Upper lobe of right lung (tissue), 1 donor: ENCODE measurements around the gene NSG1. TPM values are rescaled to one million over a fixed set of nuclear protein-coding genes. Genes with fewer than 3 reads are reported as not detected.

Experiments used
- ATAC-seq: fragments of 200-7000 bp; cut with Tn5 transposase; one replicate; pipeline ENCODE4 v1.9.1; 2020; ENCODE audit warnings: mild to moderate bottlenecking, moderate library complexity
- DNase-seq: peaks from one replicate; pipeline ENCODE4 v3.0.0-alpha.2; 2020
- H3K27ac ChIP-seq: fragments of 200-600 bp; one replicate; pipeline ENCODE4 v1.8.0; 2022
- H3K27me3 ChIP-seq: fragments of 200-600 bp; one replicate; pipeline ENCODE4 v1.8.0; 2022; ENCODE audit warnings: mild to moderate bottlenecking
- H3K36me3 ChIP-seq: fragments of 200-600 bp; one replicate; pipeline ENCODE4 v1.8.0; 2022
- H3K4me1 ChIP-seq: fragments of 200-600 bp; one replicate; pipeline ENCODE4 v1.8.0; 2022
- H3K4me3 ChIP-seq: fragments of 200-600 bp; one replicate; pipeline ENCODE4 v1.8.0; 2022; ENCODE audit warnings: mild to moderate bottlenecking
- H3K9me3 ChIP-seq: fragments of 200-600 bp; one replicate; pipeline ENCODE4 v1.8.0; 2022
- intact Hi-C: fragments of 100-400 bp; cut with DNase I; formaldehyde crosslinking; loops from one replicate; pipeline ENCODE4 v1.11.0; 2022
- total RNA-seq: library from RNA; stranded (reverse); fragmentation: NEBNext Ultra II Directional; extraction: Animal tissue kit (Norgen Biotek cat#: 25700); gene quantifications from one replicate; pipeline ENCODE4 v1.2.1, GENCODE V29; 2021
- TF ChIP-seq, protein P1 (sequence below): fragments of 200-600 bp; IDR thresholded peaks from one replicate; pipeline ENCODE4 v1.8.0; 2022; ENCODE audit warnings: antibody characterized with exemption
- donor health status: DM: no; HTN: yes; CAD: no; lungs with severe emphysema.

Gene NSG1
- total RNA-seq, 1 donor from 2014 or later, result 1.5 TPM

DNA sequence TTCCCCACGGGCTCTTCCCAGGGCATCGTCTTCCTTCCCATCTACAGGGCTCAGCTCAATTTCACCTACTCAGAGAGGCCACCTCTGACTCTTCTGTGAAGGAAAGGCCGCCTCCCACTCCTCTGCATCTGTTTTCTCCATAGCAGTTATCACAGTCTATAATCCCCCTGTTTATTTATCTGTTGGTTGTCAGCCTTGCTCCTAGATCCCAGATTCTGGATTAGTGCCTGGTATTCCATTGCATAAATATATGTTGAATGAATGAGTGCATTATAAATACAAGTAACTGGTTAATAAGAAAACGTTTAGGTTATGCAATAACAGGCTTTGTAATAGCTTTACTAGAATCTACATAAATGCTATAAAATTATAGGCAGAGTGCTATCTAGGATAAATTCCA lies 52.9 kb downstream of the NSG1 start:
- H3K27ac ChIP-seq, result no peak overlapping the region
- peaks cover 30% of the 10 kb centered on the region for H3K36me3 ChIP-seq
- no peak overlapping the region for H3K4me3 ChIP-seq
- TF ChIP-seq, protein P1, sequence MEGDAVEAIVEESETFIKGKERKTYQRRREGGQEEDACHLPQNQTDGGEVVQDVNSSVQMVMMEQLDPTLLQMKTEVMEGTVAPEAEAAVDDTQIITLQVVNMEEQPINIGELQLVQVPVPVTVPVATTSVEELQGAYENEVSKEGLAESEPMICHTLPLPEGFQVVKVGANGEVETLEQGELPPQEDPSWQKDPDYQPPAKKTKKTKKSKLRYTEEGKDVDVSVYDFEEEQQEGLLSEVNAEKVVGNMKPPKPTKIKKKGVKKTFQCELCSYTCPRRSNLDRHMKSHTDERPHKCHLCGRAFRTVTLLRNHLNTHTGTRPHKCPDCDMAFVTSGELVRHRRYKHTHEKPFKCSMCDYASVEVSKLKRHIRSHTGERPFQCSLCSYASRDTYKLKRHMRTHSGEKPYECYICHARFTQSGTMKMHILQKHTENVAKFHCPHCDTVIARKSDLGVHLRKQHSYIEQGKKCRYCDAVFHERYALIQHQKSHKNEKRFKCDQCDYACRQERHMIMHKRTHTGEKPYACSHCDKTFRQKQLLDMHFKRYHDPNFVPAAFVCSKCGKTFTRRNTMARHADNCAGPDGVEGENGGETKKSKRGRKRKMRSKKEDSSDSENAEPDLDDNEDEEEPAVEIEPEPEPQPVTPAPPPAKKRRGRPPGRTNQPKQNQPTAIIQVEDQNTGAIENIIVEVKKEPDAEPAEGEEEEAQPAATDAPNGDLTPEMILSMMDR, result no peak
- no peaks in the 10 kb centered on the region for H3K4me1 ChIP-seq
- intact Hi-C loops, result no loop called here
- H3K27me3 ChIP-seq, result no peaks in the 10 kb centered on the region
- ATAC-seq (no peak), DNase-seq (no peak)
- H3K9me3 ChIP-seq, result no peaks in the 10 kb centered on the region

DNA sequence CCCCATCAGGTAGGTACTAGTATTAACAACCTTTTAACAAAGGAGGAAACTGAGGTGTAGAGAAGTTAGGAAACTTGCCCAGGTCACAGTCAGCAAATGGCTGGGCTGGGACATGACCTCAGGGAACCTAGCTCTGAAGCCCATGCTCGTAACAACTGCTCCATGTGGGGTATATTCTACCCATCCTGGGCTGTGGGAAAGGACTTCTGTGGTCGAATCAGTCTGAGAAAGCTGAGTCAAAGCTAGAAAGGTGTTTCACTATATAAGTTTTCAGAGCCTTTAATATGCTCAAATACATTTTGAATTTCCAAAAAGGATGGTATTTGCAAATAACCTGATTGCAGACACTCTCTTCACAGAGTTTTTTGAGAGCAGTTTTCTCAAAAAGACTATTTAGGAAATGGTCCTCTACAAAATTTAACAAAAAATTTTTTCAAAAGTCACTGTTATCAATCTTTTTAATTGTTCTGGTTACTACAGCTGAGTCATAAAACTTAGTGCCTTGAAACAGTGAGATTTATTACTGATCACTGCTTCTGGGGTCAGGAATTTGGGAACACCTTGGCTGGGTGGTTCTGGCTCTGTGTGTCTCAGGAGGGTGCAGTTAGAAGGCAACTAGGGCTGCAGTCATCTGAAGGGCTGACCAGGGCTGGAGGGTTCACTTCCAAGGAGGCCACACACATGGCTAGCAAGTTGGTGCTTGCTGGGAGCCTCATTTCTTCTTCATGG lies 53.6 kb downstream of the NSG1 start:
- no peak for ATAC-seq
- H3K9me3 ChIP-seq, result no peaks in the 10 kb centered on the region
- TF ChIP-seq, protein P1, result no peak

DNA sequence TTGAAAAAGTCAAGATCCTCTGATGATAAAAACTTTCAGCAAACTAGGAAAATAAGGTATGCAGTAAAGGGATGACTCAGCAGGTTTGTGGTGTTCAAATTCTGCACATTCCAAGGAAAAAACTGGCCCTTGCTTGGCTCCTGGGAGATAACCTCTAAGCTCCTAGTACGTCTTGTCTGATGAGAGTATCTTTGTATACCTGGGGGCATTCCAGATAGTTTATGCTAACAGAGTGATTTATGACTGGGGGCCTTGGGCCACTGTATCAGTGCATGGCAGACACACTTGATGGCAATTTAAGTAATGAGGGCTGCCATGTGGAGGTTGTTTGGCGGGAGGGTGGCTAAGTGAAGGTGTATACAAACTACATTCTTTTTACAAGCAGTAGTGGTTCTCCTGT lies 56.9 kb downstream of the NSG1 start:
- intact Hi-C loops, result no loop called here
- TF ChIP-seq, protein P1, result no peak
- Histone ChIP-seq H3K4me1 (no peaks in the 10 kb centered on the region), H3K4me3 (no peak overlapping the region), H3K27me3 (no peaks in the 10 kb centered on the region), H3K27ac (no peak overlapping the region), H3K9me3 (no peaks in the 10 kb centered on the region), H3K36me3 (no peaks in the 10 kb centered on the region)
- DNase-seq, result no peak
- ATAC-seq, result no peak

More for the DNA sequence above, 53.6 kb downstream of the NSG1 start:
- H3K27me3 ChIP-seq, result no peaks in the 10 kb centered on the region
- H3K4me3 ChIP-seq, result no peak overlapping the region
- DNase-seq, result no peak
- intact Hi-C loops, result no loop called here
- peaks cover 24% of the 10 kb centered on the region for H3K36me3 ChIP-seq
- no peak overlapping the region for H3K27ac ChIP-seq
- H3K4me1 ChIP-seq, result no peaks in the 10 kb centered on the region

DNA sequence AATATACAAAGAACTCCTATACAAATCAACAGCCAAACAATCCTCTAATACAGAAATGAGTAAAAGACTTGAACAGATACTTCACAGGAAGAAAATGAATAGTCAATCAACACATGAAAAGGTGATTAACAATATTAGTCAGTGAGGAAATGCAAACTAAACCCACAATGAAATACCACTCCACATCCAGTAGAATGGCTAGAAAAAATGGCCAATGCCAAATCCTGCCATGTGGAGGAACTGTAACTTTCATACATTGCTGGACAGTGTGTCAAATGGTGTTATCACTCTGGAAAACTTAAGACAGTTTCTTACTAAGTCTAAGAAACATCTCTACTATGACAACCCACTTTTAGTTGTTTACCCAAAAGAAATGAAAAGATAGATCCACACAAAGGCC lies 59.5 kb downstream of the NSG1 start:
- Histone ChIP-seq H3K4me3 (no peak overlapping the region), H3K36me3 (peaks cover 3% of the 10 kb centered on the region), H3K27ac (no peak overlapping the region), H3K9me3 (no peaks in the 10 kb centered on the region), H3K4me1 (no peaks in the 10 kb centered on the region), H3K27me3 (no peaks in the 10 kb centered on the region)
- intact Hi-C loops, result no loop called here
- TF ChIP-seq, protein P1, result no peak
- no peak for ATAC-seq
- DNase-seq, result no peak

DNA sequence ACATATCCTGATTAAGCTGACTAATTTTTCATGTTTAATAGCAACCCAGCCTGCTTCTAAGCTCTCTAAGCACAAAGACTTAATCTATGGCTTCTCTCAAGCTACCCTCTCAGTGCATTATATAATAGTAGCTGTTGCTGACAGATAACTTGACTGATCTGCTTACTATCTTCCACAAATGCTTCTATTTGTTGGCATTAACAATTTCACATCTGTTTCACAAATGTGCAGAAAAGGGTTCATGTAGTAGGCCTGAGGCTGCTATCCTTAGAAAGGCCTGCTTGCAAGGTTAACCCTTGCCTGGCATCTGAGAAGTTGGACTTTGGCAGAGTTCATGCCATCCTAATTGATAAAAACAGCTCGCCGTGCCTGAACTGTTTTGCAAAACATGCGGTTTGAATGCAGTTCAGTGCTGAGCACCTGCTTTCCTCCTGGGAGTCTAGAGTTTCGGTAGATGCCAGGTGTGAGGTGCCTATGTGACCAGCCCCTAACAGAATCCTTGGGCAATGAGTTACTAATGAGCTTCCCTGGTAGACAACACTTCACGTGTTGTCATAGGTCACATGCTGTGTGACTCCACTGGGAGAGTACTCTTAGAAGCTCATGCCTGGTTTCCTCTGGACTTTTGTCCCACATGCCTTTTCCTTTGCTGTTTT lies 68.4 kb downstream of the NSG1 start:
- no peaks in the 10 kb centered on the region for H3K4me1 ChIP-seq
- TF ChIP-seq, protein P1, result no peak
- DNase-seq, result no peak
- H3K27me3 ChIP-seq, result no peaks in the 10 kb centered on the region
- intact Hi-C loops, result no loop called here
- H3K9me3 ChIP-seq, result no peaks in the 10 kb centered on the region
- H3K27ac ChIP-seq, result no peak overlapping the region
- H3K36me3 ChIP-seq, result peaks cover 75% of the 10 kb centered on the region
- no peak for ATAC-seq
- H3K4me3 ChIP-seq, result no peak overlapping the region
